ENCODE measurements around the gene OR51B2.

- TF ChIP-seq POLR2A (IDR thresholded peaks at IDR 0.05) = no peak
- TF ChIP-seq CTCF (IDR thresholded peaks at IDR 0.05) = no peak
Observed at GRCh38 chr11:5285703-5286340, 38.3 kb downstream of the OR51B2 start.
